ENCODE results near the gene UCKL1. TPM values are rescaled to one million over a fixed set of nuclear protein-coding genes. Genes with fewer than 3 reads are reported as not detected.
"Not testable (repeated sequence)": the region's sequence is repeated elsewhere in the genome, so short reads cannot be mapped to it uniquely, and the experiment has no call there.

Gene UCKL1
- polyA plus RNA-seq, 12 donors = 30.4 to 59.8 (median 44.2) TPM; not detected in 1

DNA sequence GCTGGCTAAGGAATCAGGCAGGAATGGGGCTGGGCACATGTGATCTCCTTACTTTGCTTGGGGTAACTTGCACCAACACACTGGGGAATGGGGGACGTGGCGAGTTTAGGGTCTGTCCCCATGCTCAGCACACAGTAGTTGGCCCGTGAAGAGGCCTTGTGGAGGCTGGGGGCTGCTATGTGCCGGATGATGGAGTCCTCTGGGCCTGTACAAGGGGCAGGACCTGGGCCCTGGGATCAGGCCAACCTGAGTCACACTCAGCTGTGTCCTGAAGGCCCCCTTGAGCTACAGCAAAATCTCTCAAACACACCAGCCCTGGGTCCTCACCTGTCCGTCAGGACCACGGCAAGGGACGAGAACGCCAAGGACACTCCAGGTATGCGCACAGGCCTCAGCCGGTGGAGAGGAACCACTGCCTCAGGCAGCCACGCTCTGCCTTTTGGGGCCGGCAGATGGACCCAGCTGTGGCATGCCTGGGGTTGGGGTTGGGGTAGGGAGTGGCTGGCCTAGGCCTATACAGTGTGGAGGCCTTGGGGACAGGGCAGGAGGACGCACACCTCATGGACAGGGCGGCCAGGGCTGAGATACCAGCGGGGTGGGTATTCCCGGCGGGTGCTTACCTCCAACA lies 11.1 kb downstream of the UCKL1 start:
- DNase-seq = no peak

GRCh38 chr20:63944078-63944941 lies 11.9 kb downstream of the UCKL1 start:
- no peak for DNase-seq

- no peak for DNase-seq
Measured at GRCh38 chr20:63943808-63944077, 12.5 kb downstream of the UCKL1 start.

DNA sequence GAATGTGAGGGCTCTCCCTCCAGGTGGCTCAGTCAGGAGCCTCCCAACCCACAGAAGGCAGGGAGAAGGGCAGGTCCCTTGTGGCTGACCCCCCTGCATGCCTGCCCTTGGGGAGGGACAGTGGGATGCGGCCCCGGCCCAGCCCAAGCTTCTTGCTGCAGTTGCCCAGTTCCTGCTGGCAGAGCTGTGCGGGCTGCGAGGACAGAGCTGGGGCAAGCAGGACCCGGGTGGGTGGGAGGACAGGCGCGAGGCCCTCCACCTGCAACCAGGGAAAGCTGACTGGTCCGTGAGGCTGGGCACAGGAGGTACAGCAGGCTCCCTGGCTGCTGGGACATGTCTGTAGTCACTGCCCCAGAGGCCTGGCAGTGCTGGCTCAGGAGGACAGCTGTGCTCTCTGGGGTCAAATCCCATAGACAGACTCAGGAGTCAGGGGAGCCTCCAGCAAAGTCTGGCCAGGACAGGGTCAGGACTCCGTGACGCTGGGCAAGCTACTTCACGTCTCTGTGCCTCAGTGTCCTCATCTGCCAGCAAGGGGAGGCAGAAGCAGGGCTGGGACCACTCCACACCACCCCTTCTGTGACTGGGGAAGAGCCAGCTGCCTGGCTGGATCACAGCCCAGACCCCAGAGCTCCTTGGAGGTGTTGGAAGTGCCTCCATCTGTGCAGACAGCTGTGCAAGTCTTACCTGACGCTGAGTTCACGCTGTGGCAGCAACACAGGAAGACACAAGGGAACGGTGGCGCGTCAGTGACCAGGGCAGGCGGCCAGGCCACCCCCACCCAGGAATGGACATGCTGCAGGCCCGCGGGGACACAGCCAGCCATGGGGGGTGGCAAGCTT lies 13.0 kb downstream of the UCKL1 start:
- DNase-seq = no peak

DNA sequence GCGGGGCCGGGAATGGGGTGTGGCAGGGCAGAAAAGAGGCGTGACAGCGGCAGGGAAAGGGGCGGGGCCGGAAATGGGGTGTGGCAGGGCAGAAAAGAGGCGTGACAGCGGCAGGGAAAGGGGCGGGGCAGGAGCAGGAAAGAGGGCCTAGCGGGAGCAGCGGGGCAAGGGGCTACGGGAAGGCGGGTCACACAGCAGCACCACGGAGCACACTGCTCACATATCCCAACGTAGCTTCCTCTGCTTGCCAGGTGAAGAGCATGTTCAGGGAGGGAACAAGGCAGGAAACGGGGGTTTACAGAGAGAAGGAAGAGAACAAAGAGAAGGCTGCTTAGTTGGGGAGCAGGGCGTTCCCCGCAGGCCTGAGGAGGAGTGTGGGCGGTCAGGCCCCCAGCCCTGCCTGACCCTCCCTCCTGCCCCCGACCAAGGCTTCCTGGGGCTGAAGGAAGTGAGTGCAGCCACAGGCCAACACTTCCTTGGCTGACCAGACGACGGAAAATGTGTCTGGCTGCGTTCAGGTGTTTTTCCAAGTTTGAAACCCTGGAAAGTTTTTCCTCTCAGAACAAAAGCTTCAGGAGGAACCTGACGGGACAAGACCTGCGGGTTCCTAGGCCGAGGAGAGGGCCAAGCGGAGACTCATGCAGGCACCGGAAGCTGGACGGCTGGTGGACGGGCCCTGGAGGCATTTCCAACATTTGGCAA lies 13.8 kb downstream of the UCKL1 start:
- DNase-seq = peak; percentile 46

DNA sequence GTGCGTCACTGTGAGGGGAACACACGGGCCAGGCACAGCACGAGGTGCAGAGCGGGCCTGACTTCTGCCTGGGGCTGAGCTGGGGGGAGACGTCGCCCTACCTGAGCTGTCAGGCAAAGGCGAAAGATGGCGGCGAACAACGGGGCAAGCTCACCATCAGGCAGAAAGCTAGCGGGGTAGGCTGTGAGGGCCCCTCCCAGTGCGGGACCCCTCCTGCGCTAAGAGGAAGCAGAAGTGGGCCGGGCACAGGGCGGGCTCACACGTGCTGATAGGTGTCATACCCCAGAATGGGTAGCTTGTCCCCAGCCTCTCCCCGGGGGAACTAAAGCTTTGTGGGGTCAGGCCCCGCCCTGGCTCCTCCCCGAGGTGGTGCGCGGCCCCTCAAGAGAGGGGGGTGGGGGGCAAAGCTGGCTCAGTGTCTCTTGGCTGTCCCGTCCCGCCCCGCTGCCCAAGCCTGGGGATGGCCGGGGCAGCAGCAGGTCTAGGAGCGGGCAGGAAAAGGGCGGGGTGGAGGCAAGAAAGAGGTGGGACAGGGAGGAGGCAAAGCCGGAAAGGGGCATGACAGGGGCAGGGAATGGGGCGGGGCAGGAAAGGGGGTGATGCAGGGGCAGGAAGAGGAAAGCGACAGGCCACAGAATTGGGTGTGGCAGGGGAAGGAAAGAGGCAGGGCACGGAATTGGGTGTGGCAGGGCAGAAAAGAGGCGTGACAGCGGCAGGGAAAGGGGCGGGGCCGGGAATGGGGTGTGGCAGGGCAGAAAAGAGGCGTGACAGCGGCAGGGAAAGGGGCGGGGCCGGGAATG lies 14.7 kb downstream of the UCKL1 start:
- DNase-seq = no peak

GRCh38 chr20:63940472-63941266 lies 15.5 kb downstream of the UCKL1 start:
- no peak for DNase-seq

- DNase-seq = no peak
Measured at GRCh38 chr20:63940071-63940471, 16.1 kb downstream of the UCKL1 start.

DNA sequence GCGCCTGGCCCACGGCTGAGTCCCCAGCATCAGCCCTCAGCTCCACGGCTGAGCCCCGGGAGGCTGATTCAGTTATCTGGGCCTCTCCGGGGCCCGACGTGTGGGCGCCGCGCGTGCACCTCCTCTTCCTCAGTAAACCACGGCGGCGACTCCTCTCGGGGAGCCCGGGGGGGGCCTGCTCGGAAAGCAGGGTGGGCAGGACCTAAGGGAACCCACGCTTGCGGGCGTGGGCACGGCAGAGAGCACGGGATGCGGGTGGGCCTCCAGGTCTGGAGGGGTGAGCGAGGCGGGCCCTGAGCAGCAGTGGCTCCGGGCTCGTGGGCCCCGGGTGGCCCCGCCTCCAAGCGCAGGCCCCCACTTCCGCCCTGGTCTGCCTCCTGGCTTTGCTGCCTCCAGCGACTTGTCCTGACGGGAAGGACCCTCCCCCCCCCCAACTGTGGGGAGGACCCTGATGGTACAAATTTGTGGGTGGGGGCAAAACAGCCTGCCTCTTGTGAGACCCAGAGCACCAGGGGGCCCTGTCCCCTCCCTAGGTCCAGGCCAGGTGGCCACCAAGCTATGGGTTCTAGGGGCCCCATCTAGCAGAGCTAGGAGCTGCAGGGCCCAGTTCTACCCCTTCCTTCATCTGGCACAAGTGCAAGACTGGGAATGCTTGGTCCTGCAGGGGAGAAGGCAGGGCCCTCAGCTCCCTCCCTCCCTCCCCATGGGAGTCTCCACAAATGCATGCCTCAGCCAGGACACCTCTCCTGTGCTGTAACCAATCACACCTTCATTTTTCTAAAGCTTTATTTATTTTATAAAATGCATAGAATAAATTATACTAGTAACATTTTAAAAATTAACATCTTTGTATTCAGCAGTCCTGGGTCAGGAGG lies 16.9 kb downstream of the UCKL1 start:
- no peak for DNase-seq

DNA sequence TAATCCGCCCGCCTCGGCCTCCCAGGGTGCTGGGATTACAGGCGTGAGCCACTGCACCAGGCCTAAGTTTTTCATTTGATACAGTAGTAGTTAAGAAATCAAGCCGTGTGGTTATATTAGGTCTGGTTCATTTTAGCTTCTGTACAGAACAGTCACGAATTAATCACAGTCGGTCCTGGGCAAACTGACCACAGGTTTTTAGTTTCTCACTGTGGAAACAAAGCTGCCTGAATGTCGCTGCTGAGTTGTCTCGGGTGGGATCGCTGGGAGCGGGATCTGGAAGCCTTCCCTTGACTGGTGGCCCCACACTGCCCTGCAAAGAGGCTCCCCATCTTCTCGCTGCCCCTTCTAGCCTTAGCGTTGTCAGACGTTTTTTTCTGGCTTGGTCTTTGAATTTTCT lies 18.6 kb downstream of the UCKL1 start:
- DNase-seq = no peak

DNA sequence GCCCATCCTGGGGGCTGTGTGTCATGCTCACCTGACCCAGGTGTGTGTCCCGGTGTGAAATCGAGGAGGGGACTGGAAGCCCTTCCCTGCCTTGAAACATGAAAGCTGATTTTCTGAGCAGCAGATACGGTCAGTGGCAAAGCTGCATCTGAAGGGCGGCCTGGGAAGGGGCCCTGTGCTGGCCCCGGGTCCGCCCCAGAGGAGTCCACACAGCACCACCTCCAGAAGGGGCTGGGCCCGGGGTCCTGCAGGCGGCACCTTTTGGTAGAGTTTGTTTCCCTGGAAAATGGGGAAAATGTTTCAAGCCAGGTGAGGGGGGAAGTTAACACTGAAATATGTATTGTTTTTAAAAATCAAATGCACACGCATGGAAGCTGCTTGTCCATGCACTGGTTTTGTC lies 20.8 kb downstream of the UCKL1 start:
- DNase-seq = no peak

DNA sequence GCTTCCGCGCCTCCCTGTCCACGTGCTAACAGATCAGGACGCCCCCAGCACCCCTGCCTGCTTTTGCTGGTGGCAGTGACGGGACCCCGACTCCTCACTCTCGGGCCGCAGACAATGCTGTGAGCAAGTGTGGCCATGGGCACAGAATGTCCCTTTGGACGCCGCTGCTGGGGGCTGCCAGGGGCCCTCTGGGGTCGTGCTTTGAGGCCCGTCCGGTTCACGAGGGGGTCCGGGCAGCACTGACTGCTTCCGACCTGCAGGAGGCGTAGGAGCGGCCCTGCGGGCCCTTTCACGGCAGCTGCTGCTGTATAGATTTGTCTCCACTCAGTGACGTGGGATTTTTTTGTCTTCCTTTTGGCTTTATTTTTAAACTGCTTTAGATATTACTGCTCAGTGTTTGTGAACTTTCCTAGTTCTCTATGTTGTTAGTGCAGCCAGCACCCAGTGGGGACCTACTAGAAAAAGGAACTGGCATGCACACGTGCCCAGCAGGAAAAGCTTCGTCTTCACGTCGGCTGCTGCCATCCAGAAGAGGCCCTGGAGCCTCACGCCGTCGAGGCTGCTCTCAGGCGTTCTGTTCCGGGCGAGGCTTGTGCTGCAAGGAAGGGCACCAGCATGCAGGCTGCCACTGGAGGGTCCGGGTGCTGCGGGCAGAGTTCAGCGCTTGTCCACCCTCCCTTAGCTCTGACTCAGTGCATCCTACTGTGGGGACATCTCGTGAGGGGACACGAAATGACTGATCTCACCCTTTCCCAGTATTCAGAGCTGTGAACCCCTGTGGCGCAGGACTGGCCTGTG lies 21.7 kb downstream of the UCKL1 start:
- DNase-seq = no peak

- no peak for DNase-seq
Measured at GRCh38 chr20:63933646-63934045, 22.6 kb downstream of the UCKL1 start.

DNA sequence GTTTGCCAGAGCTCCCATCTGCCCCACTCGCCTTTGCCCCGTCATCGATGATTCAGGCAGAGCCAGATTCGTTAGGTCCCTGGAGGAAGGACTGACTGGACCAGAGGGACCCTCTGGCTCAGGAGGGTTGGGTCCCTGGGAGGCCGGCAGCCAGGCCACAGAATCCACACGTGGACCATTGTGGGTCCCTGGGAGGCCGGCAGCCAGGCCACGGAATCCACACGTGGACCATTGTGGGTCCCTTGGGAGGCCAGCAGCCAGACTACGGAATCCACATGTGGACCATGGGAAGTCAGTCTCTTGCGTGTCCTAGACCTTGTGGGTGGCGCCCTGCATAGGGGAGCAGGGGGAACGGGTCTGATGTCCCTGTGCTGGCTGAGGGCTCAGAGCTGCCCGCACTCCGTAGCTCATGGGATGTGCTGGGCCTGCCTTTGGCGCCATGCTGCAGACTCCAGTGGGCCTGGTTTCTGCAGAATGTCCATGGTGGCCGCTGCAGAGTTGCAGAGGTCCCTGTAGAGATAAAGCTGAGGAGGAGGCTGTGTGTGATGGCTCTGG lies 23.5 kb downstream of the UCKL1 start:
- DNase-seq = no peak

GRCh38 chr20:63931735-63932134 lies 24.5 kb downstream of the UCKL1 start:
- no peak for DNase-seq

DNA sequence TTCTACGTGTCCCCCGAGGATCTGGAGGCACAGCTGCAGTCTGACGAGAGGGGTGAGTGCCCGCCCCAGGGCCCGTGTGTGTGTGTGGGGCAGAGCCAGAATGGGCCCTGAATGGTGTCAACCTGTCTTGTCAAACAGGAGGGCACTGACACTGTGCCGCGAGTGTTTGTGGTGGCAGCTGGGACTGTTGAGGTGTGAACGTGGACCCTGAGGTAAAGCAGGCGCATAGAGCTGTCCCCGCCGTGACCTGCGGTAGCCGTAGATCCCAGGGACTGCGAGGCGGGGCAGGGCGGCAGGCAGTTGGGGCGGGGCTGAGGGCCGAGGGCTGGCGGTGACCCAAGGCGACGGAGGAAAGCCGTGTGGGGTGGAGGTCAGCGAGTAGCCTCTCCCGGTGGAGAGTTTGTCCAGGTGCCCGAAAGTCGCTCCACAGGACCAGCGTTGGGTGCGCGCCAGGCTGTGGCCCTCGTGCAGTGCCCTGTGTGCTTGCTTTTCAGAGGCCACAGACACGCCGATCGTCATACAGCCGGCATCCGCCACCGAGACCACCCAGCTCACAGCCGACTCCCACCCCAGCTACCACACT lies 25.2 kb downstream of the UCKL1 start:
- DNase-seq = no peak

GRCh38 chr20:63929473-63929883 lies 26.7 kb downstream of the UCKL1 start:
- DNase-seq = not testable (repeated sequence)

GRCh38 chr20:63929071-63929470 lies 27.1 kb downstream of the UCKL1 start:
- DNase-seq = no peak

All from muscle of arm (tissue), 12 donors.